ENCODE data around the gene CPT1C. TPM values are rescaled to one million over a fixed set of nuclear protein-coding genes. Genes with fewer than 3 reads are reported as not detected.

The CPT1C gene
- total RNA-seq, 1 experiment from 2014 or later = not detected

DNA sequence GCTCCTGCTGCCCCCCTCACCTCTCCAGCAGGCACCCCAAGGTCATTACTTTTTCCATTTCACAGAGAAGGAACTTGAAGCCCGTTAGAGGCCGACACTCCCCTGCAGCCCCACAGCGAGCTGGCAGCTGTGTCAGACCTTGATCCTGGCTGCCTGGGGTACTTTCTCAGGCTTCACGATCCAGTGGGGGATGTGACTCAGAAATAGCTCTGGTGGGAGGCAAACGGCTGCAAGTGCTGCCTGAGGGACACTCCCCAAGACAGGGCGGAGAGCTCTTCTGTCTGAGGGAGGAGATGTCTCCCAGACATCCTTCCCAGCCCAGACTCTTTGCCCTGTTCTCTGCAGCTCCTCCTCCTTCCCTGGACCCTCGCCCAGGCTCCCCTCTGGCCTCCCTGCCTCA, 67.4 kb downstream of the CPT1C start:
- intact Hi-C loops (cut with micrococcal nuclease) = no loop called here
- no peaks in the 10 kb centered on the region for H3K27me3 Mint-ChIP-seq (ENCODE audit: insufficient read depth, unreplicated experiment)
- TF ChIP-seq, protein P1, sequence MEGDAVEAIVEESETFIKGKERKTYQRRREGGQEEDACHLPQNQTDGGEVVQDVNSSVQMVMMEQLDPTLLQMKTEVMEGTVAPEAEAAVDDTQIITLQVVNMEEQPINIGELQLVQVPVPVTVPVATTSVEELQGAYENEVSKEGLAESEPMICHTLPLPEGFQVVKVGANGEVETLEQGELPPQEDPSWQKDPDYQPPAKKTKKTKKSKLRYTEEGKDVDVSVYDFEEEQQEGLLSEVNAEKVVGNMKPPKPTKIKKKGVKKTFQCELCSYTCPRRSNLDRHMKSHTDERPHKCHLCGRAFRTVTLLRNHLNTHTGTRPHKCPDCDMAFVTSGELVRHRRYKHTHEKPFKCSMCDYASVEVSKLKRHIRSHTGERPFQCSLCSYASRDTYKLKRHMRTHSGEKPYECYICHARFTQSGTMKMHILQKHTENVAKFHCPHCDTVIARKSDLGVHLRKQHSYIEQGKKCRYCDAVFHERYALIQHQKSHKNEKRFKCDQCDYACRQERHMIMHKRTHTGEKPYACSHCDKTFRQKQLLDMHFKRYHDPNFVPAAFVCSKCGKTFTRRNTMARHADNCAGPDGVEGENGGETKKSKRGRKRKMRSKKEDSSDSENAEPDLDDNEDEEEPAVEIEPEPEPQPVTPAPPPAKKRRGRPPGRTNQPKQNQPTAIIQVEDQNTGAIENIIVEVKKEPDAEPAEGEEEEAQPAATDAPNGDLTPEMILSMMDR (IDR thresholded peaks at IDR 0.05; ENCODE audit: unreplicated experiment) = no peak
- no TSS peak for BruUV-seq (replicated peaks)
- POLR2A ChIA-PET = interaction anchor here (0.6 kb wide), 1 partner anchor 14 kb away, joined by 3 read pairs; no protein-coding TSS in a partner anchor
- no peaks in the 10 kb centered on the region for H3K9me3 Mint-ChIP-seq (ENCODE audit: unreplicated experiment)
- peaks cover 7% of the 10 kb centered on the region for H3K36me3 Mint-ChIP-seq (ENCODE audit: insufficient read depth, unreplicated experiment)
- CTCF ChIA-PET = interaction anchor here (0.6 kb wide), 1 partner anchor 191 kb away, joined by 4 read pairs; no protein-coding TSS in a partner anchor
- no peak overlapping the region for H3K27ac Mint-ChIP-seq (ENCODE audit: low read depth, unreplicated experiment)
- no peak for DNase-seq (ENCODE audit: unreplicated experiment)
- H3K4me3 Mint-ChIP-seq (ENCODE audit: unreplicated experiment) = no peak overlapping the region
- no peaks in the 10 kb centered on the region for H3K4me1 Mint-ChIP-seq (ENCODE audit: insufficient read depth, unreplicated experiment)

DNA sequence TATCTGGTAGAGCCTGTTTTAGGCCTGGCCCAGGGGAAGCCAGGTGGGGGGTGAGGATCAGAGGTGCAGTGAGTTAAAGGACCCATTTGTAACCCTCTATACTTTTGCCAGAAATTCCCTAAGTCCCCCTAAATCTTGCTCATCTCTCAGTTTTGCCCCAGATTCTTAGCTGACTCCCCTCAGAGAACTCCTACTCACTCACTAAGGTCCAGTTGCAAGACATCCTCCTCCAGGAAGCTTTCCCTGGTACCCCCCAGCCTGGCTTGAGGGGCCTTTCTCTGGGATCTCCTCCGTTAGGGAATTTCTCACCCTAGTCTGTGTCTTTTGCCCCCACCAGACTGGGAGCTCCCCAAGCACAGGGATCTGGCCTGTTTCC, 70.3 kb downstream of the CPT1C start:
- H3K27me3 Mint-ChIP-seq (ENCODE audit: insufficient read depth, unreplicated experiment) = no peaks in the 10 kb centered on the region
- H3K4me3 Mint-ChIP-seq (ENCODE audit: unreplicated experiment) = no peak overlapping the region
- intact Hi-C loops (cut with micrococcal nuclease) = no loop called here
- no peak overlapping the region for H3K27ac Mint-ChIP-seq (ENCODE audit: low read depth, unreplicated experiment)
- CTCF ChIA-PET = interaction anchor here (0.6 kb wide), 2 partner anchors 11 to 591 kb away, joined by 3 read pairs; no protein-coding TSS in a partner anchor
- BruUV-seq (replicated peaks) = no TSS peak
- TF ChIP-seq, protein P1 (IDR thresholded peaks at IDR 0.05; ENCODE audit: unreplicated experiment) = no peak
- DNase-seq (ENCODE audit: unreplicated experiment) = no peak
- POLR2A ChIA-PET = no interaction called here
- no peaks in the 10 kb centered on the region for H3K9me3 Mint-ChIP-seq (ENCODE audit: unreplicated experiment)
- peaks cover 7% of the 10 kb centered on the region for H3K36me3 Mint-ChIP-seq (ENCODE audit: insufficient read depth, unreplicated experiment)
- peaks cover 5% of the 10 kb centered on the region for H3K4me1 Mint-ChIP-seq (ENCODE audit: insufficient read depth, unreplicated experiment)

DNA sequence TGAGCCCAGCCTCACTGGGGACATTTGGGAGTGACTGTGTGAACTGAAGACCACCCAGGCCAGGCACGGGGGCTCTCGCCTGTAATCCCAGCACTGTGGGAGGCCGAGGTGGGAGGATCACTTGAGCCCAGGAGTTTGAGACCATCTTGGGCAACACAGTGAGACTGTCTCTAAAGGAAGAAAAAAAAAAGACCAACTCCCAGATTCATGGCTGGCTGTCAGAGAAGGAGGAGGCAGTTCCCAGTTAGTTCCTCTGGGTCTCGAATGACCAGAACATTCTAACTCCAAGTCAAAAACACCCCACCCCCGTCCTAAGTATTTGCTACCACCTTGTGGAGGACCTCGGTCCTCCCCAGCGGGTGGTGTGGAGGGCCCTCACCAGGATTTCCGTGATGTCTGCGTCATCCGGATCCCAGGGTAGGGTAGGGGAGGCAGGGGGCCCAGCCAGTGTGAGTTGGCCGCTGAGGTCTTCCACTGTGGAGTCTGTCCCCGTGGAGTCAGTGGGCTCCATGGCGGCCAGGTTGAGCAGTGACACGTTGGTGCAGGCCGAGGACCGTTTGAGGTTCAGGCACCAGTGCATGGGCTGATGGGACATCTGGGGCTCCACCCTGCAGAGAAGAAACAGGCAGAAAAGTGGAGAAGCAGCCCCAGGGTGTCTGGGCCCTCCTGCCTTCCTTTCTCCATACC, 70.9 kb downstream of the CPT1C start:
- H3K27ac Mint-ChIP-seq (ENCODE audit: low read depth, unreplicated experiment) = peak overlapping the region; percentile 87
- no peak for DNase-seq (ENCODE audit: unreplicated experiment)
- H3K4me1 Mint-ChIP-seq (ENCODE audit: insufficient read depth, unreplicated experiment) = peaks cover 6% of the 10 kb centered on the region
- peaks cover 7% of the 10 kb centered on the region for H3K36me3 Mint-ChIP-seq (ENCODE audit: insufficient read depth, unreplicated experiment)
- no peak overlapping the region for H3K4me3 Mint-ChIP-seq (ENCODE audit: unreplicated experiment)
- no peaks in the 10 kb centered on the region for H3K9me3 Mint-ChIP-seq (ENCODE audit: unreplicated experiment)
- ChIA-PET CTCF (interaction anchor here (0.6 kb wide), 2 partner anchors 10 to 590 kb away, joined by 3 read pairs; no protein-coding TSS in a partner anchor), POLR2A (no interaction called here)
- H3K27me3 Mint-ChIP-seq (ENCODE audit: insufficient read depth, unreplicated experiment) = no peaks in the 10 kb centered on the region
- intact Hi-C loops (cut with micrococcal nuclease) = no loop called here
- no TSS peak for BruUV-seq (replicated peaks)
- TF ChIP-seq, protein P1 (IDR thresholded peaks at IDR 0.05; ENCODE audit: unreplicated experiment) = no peak

DNA sequence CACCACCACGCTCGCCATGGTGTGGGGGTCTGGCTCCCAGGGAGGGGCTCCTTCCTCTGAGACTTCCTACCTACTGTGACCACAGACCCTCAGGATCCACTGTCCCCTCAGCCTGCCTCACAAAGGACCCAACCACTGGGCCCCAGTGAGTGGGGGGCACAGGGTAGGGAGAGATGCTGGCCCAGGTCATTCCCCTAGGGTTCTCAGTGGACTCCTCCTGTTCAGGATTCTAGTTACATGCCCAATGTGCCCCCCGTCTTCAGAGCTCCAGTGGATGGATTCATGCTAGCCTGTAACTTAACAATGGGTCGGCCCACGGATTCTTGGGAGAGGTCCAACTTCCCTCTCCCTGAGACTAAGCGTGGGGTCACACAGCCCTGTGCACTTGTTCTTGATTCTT, 72.3 kb downstream of the CPT1C start, which contains the start of gene TSKS:
Gene TSKS, minus strand, starts transcription at position 77 of the 400 bp plus-strand sequence. Its CDS starts 59 bp downstream, at position 18.
- Mint-ChIP-seq H3K9me3 (ENCODE audit: unreplicated experiment) (no peaks in the 10 kb centered on the region), H3K27ac (ENCODE audit: low read depth, unreplicated experiment) (peak within 1 kb of the TSS; percentile 87)
- BruUV-seq (replicated peaks) = no TSS peak

More for the DNA sequence above, 72.3 kb downstream of the CPT1C start, which contains the start of gene TSKS:
- H3K4me3 Mint-ChIP-seq (ENCODE audit: unreplicated experiment) = no peak within 1 kb of the TSS
- peaks cover 7% of the 10 kb centered on the region for H3K36me3 Mint-ChIP-seq (ENCODE audit: insufficient read depth, unreplicated experiment)
- no peak for DNase-seq (ENCODE audit: unreplicated experiment)
- H3K4me1 Mint-ChIP-seq (ENCODE audit: insufficient read depth, unreplicated experiment) = peaks cover 15% of the 10 kb centered on the region
- ChIA-PET POLR2A (interaction anchor here (0.6 kb wide), 2 partner anchors 56 to 109 kb away, joined by 3 read pairs; no protein-coding TSS in a partner anchor), CTCF (interaction anchor here (0.5 to 0.7 kb wide), 2 partner anchors 113 to 122 kb away, joined by 3 read pairs; no protein-coding TSS in a partner anchor)
- intact Hi-C loops (cut with micrococcal nuclease) = no loop called here
- no peaks in the 10 kb centered on the region for H3K27me3 Mint-ChIP-seq (ENCODE audit: insufficient read depth, unreplicated experiment)
- TF ChIP-seq, protein P1 (IDR thresholded peaks at IDR 0.05; ENCODE audit: unreplicated experiment) = no peak

Small RNA genes within 50 kb of the gene (microRNA-seq; reads per million reads assigned to microRNA genes)
- not detected for gene MIR5088

Other genes with a start within 250 kb of the CPT1C start
- gene SLC17A7, start 249.6 kb upstream of the CPT1C start, total RNA-seq (2022) = not detected in 2 replicates
- gene PIH1D1, start 239.3 kb upstream of the CPT1C start, total RNA-seq (2022) = 86.3 and 116 TPM in 2 replicates
- gene ALDH16A1, start 237.9 kb upstream of the CPT1C start, total RNA-seq (2022) = 28.4 and 34.2 TPM in 2 replicates
- gene FLT3LG, start 216.9 kb upstream of the CPT1C start, total RNA-seq (2022) = 1.5 and 3.6 TPM in 2 replicates
- 3,716 and 3,819 TPM in 2 replicates for gene RPL13A, start 203.5 kb upstream of the CPT1C start, total RNA-seq (2022)
- gene RPS11, start 194.7 kb upstream of the CPT1C start, total RNA-seq (2022) = 2,096 and 2,306 TPM in 2 replicates
- gene FCGRT, start 178.5 kb upstream of the CPT1C start, total RNA-seq (2022) = not detected in 2 replicates
- gene RCN3, start 163.1 kb upstream of the CPT1C start, total RNA-seq (2022) = not detected in 2 replicates
- 54.4 and 57.9 TPM in 2 replicates for gene NOSIP, start 110.6 kb upstream of the CPT1C start, total RNA-seq (2022)
- gene PRRG2, start 109.8 kb upstream of the CPT1C start, total RNA-seq (2022) = 3.9 and 4.7 TPM in 2 replicates
- 19.0 and 20.2 TPM in 2 replicates for gene PRR12, start 99.9 kb upstream of the CPT1C start, total RNA-seq (2022)
- gene RRAS, start 51.0 kb upstream of the CPT1C start, total RNA-seq (2022) = 37.6 and 56.5 TPM in 2 replicates
- gene SCAF1, start 48.9 kb upstream of the CPT1C start, total RNA-seq (2022) = 81.3 and 101 TPM in 2 replicates
- 65.6 and 82.2 TPM in 2 replicates for gene IRF3, start 25.3 kb upstream of the CPT1C start, total RNA-seq (2022)
- gene BCL2L12, start 25.2 kb upstream of the CPT1C start, total RNA-seq (2022) = 29.4 and 36.0 TPM in 2 replicates
- 236 and 304 TPM in 2 replicates for gene PRMT1, start 13.8 kb upstream of the CPT1C start, total RNA-seq (2022)
- gene ADM5, start 1.5 kb upstream of the CPT1C start, total RNA-seq (2022) = 1.8 and 2.9 TPM in 2 replicates
- gene TSKS, start 72.2 kb downstream of the CPT1C start, total RNA-seq (2022) = not detected in 2 replicates
- gene AP2A1, start 75.9 kb downstream of the CPT1C start, total RNA-seq (2022) = 70.5 and 80.0 TPM in 2 replicates
- 10.9 and 19.0 TPM in 2 replicates for gene FUZ, start 122.2 kb downstream of the CPT1C start, total RNA-seq (2022)
- 39.9 and 43.2 TPM in 2 replicates for gene MED25, start 127.2 kb downstream of the CPT1C start, total RNA-seq (2022)
- gene PTOV1, start 160.0 kb downstream of the CPT1C start, total RNA-seq (2022) = 68.5 and 78.8 TPM in 2 replicates
- 70.7 and 90.3 TPM in 2 replicates for gene PNKP, start 176.5 kb downstream of the CPT1C start, total RNA-seq (2022)
- gene AKT1S1, start 186.2 kb downstream of the CPT1C start, total RNA-seq (2022) = 74.7 and 79.2 TPM in 2 replicates
- 25.2 and 25.5 TPM in 2 replicates for gene TBC1D17, start 186.6 kb downstream of the CPT1C start, total RNA-seq (2022)
- 0.37 TPM in 1 of 2 replicates, not detected in the other for gene IL4I1, start 205.8 kb downstream of the CPT1C start, total RNA-seq (2022)
- 23.7 and 24.5 TPM in 2 replicates for gene ATF5, start 238.1 kb downstream of the CPT1C start, total RNA-seq (2022)
- gene NUP62, start 238.4 kb downstream of the CPT1C start, total RNA-seq (2022) = 42.0 and 44.9 TPM in 2 replicates

Measured in MCF 10A (cell line).